HG03571 (cell line): ENCODE data around the gene PRR30.
"Not testable (repeated sequence)": the region's sequence is repeated elsewhere in the genome, so short reads cannot be mapped to it uniquely, and the experiment has no call there.

Experiments used
- ATAC-seq: cut with Tn5 transposase; IDR thresholded peaks from one replicate; pipeline ENCODE4 v1.9.1; 2021; ENCODE audit not compliant: unreplicated experiment

PRR30 gene

DNA sequence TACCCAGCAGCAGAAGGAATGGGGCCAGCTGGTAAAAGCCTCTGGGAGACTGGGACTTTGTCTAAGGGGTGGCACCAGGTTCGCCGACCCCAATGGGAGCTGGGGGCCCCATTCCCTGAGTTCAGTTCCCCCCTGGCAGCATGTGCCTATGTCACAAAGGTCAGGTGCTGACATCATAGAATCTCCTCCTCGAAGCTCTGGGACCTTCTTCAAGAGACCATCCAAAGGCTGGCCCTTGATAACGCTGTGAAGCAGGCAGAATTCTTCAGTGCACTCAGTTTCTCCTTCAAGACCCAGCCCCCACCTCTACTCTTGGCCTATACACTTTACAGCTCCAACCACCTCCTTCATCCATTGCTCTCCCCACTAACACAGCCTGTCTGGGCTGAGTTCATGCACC is at the start of gene PRR30:
Gene PRR30 (minus strand): TSS at position 101 of the 400 bp plus-strand sequence. CDS start 1,081 bp downstream, outside the sequence.
- no peak for ATAC-seq

GRCh38 chr2:27186613-27187345 is 47.6 kb upstream of the PRR30 start:
- ATAC-seq, result no peak

- ATAC-seq, result no peak
Observed at GRCh38 chr2:27185331-27186026, 46.3 kb upstream of the PRR30 start.

- ATAC-seq, result no peak
Observed at GRCh38 chr2:27184115-27184514, 44.9 kb upstream of the PRR30 start.

DNA sequence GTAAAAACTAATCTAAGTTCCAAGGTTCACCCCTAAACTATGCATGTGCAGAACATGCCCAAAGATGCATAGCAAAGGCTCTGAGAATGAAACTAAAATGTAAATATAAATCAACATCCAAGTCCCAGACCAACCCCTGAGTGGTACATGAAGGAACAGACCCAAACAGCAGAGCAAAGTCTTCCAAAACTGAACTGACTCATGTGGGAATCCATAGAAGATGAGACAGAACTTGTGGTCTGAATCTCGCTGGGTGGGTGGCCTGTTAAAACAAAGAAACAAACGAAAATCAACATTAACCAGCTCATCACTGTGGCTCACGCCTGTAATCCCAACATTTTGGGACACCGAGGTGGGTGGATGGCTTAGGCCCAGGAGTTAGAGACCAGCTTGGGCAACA is 43.1 kb upstream of the PRR30 start:
- ATAC-seq, result no peak

- no peak for ATAC-seq
Observed at GRCh38 chr2:27179344-27180000, 40.3 kb upstream of the PRR30 start.

DNA sequence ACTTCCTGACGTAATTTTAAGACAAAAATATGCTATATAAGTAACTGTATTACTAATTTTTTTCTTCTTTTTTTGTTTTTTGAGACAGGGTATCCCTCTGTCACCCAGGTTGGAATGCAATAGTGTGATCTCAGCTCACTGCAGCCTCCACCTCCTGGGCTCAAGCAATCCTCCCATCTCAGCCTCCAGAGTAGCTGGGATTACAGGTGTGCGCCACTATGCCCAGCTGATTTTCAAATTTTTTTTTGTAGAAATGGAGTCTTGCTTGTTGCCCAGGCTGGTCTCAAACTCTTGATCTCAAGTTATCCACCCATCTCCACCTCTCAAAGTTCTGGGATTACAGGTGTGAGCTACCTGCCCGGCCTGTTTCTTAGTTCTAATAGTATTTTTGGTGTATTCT is 39.3 kb upstream of the PRR30 start:
- no peak for ATAC-seq

DNA sequence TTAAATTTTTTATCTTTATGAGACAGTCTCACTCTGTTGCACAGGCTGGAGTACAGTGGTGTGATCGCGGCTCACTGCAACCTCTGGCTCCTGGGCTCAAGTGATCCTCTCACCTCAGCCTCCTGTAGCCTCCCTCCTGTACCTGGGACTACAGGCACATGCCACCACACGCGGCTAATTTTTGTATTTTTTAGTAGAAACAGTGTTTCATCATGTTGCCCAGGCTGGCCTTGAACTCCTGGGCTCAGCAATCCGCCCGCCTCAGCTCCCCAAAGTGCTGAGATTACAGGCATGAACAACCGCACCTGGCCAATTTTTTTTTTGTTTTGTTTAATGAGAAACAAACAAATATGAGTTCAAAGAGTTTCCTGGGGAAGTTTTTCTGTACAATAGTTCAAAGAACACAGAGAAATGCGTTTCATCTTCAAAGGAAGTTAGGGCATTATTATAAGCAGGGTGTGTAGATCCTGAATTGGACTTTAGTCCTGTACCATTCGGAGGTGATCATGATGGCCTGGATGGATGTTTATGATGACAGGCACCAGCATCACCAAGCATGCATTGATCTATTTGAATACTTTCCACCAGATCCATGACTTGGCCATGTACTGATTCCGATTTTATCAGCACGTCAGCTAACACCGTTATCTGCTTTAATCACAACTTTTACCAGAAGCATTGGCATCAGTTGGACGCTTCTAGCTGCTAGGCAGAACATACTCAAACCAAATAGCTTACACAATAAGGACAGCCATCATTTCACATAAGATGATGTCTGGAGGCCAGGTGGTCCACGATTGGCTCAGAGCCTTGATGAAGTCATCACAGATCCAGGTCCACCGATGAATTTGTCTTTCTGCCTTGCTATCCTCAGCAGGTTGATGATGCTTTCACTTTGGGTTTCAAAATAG is 38.5 kb upstream of the PRR30 start:
- no peak for ATAC-seq

GRCh38 chr2:27175781-27176180 is 36.6 kb upstream of the PRR30 start:
- ATAC-seq, result not testable (repeated sequence)

DNA sequence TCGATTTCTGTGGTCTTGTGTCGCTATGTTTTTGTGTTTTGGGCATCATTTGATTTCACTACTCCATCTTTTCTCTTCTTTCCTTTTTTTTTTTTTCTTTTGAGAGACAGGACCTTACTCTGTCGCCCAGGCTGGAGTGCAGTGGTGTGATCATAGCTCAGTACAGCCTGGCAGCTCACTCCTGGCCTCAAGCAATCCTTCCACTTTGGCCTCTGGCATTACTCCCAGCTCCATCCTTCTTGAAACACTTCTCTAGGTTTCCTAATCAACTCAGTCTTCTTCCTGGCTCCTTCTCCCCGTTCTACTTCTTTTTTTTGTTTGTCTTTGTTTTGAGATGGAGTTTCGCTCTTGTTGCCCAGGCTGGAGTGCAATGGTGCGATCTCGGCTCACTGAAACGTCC is 36.1 kb upstream of the PRR30 start:
- ATAC-seq, result no peak

DNA sequence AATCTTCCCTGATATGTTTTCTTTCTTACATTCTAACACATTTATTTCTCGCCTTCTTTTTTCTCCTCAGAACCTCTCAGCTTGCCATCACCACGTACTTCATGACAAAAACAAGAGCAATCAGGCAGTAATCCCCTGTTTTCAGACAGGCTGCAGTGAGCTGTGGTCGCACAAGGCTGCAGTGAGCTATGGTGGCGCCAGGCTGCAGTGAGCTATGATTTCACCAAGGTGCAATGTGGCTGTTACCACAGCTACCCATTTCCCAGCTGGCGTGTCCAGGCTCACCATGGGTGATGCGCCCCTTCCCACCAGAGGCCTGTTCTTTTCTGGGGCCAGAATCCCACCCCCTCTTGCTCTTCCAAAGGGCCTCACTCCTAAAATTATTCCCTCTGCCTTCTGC is 35.4 kb upstream of the PRR30 start:
- ATAC-seq, result no peak

GRCh38 chr2:27171351-27171848 is 32.2 kb upstream of the PRR30 start:
- no peak for ATAC-seq

GRCh38 chr2:27170581-27171337 is 31.5 kb upstream of the PRR30 start:
- no peak for ATAC-seq

DNA sequence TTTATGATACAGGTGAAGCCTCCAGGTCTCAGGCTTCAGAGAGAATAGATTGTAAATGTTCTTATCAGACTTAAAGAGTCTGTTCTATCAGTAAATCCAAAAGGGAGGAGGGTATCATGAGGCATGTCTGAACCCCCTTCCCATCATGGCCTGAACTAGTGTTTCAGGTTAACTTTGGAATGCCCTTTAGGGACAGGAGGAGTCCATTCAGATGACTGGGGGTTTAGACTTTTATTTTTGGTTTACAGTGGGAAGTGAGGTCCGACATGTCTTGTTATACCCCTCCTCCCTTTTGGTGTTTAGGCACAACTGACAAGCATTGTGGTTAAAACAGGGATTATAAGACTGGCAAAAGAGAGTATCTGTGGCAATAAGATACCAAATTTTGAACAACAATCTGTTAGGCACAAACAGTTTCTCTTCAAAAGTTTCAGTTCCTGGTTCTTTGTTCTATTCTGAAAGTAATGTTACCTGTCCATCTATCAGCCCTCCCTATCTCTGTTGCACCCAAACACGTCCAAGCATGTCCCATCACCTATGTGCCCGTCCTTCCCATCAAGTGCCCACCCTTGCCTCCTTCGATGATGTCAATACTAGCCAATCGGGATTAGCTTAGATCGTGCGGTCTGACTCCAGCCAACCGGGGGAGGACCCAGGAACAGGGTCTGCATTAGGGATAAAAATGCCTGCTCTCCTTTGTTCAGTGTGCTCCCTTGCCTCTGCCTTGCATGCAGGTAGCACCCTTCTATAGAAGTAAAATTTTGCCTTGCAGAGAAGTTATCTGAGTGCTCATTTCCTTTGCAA is 26.0 kb upstream of the PRR30 start:
- no peak for ATAC-seq

GRCh38 chr2:27162151-27163121 is 23.2 kb upstream of the PRR30 start:
- no peak for ATAC-seq

DNA sequence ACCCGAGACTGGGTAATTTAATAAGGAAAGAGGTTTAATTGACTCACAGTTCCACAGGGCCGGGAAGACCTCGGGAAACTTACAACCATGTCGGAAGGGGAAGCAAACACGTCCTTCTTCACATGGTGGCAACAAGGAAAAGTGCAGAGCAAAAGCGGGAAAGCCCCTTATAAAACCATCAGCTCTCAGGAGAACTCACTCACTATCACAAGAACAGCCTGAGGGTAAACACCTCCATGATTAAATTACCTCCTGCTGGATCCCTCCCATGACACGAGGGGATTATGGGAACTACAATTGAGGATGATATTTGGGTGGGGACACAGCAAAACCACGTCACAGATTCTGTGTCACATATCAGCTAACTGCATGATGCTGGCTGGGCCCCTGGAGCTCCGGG is 21.0 kb upstream of the PRR30 start:
- ATAC-seq, result no peak

DNA sequence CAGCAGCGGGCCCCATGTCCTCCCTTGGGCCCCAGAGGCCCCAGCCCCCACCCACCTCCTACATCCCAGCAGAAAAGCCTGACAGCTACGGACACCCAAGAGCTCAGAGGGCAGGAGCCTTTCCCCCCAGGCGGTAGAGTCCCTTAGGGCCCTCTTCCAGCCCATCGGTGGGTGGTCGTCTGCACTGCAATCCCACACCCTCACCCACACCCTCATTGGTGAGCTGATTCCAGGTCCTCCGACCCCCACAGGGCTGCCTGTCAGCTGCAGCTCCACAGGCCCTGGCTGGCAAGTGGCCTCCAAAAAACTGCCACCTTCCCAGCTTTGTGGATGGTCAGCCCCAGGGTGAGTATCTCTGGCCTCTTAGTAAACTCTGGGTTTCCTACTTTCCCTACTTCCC is 20.1 kb upstream of the PRR30 start:
- no peak for ATAC-seq

DNA sequence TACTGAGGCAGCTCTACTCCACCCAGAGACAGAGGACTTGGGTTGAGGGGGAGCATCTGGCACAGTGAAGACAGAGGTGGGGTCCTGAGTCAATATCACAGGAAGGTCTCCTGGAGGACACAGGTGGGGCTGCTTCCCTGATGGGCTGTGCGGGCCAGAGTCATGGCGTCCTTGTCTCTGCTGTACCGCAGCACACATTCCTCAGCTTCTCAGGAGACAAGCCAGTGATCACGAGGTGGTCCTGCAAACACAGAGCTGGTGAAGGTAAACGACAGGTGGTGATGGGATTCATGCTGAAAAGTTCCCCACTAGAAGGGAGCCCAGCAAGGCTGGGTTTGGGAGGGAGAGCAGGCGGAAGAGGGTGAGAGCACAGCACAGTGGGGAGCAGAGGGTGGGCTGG is 19.3 kb upstream of the PRR30 start:
- ATAC-seq, result no peak
